A673 (cell line): ENCODE data around the gene FZD7. TPM values are rescaled to one million over a fixed set of nuclear protein-coding genes. Genes with fewer than 3 reads are reported as not detected.

Source experiments
- BruUV-seq: library from RNA; stranded (reverse); fragments of 400-500 nt; replicated peaks from 2 replicates; lab custom pipeline; 2021; lab: Mats Ljungman, UMichigan
- CTCF ChIA-PET: fragments of 300-600 bp; sonication (Branson Sonifier 250); formaldehyde crosslinking; loops from one replicate; lab custom pipeline; 2022; ENCODE audit warnings: antibody characterized with exemption; lab: Charles Lee
- POLR2A ChIA-PET: fragments of 300-600 bp; sonication (Branson Sonifier 250); formaldehyde crosslinking; loops from one replicate; lab custom pipeline; 2022; ENCODE audit warnings: antibody characterized with exemption; ENCODE audit not compliant: low non-redundant PET; lab: Charles Lee
- DNase-seq: peaks from one replicate; pipeline ENCODE4 v3.0.0-alpha.2; 2015; ENCODE audit warnings: low spot score
- H3K27ac ChIP-seq: fragments of 200-600 bp; sonication (generic); 2 replicates; pipeline ENCODE4 v1.5.1; 2016; ENCODE audit warnings: mixed run types, low read depth, mild to moderate bottlenecking, mixed read lengths, antibody characterized with exemption, low read length; ENCODE audit not compliant: poor library complexity, severe bottlenecking
- H3K27me3 ChIP-seq: fragments of 200-600 bp; sonication (generic); replicated peaks from 2 replicates; pipeline ENCODE4 v1.6.1; 2017; ENCODE audit warnings: mixed run types, low read depth, mild to moderate bottlenecking, mixed read lengths, antibody characterized with exemption, low read length; ENCODE audit not compliant: insufficient read depth, poor library complexity
- H3K36me3 ChIP-seq: fragments of 200-600 bp; sonication (generic); 2 replicates; pipeline ENCODE4 v1.6.1; 2016; ENCODE audit warnings: mixed run types, mild to moderate bottlenecking, mixed read lengths, antibody characterized with exemption, low read length; ENCODE audit not compliant: insufficient read depth, poor library complexity, severe bottlenecking
- H3K4me1 ChIP-seq: fragments of 200-600 bp; sonication (generic); 2 replicates; pipeline ENCODE4 v1.6.1; 2017; ENCODE audit warnings: mixed run types, mild to moderate bottlenecking, mixed read lengths, antibody characterized with exemption, low read length; ENCODE audit not compliant: insufficient read depth, poor library complexity, severe bottlenecking
- H3K4me3 ChIP-seq: fragments of 200-600 bp; sonication (generic); 2 replicates; pipeline ENCODE4 v1.5.1; 2016; ENCODE audit warnings: low read depth, mixed run types, mild to moderate bottlenecking, mixed read lengths, low read length; ENCODE audit not compliant: poor library complexity, severe bottlenecking
- H3K9me3 ChIP-seq: fragments of 200-600 bp; sonication (generic); 2 replicates; pipeline ENCODE4 v1.6.1; 2016; ENCODE audit warnings: mixed run types, low read depth, mild to moderate bottlenecking, mixed read lengths, antibody characterized with exemption, low read length; ENCODE audit not compliant: poor library complexity, severe bottlenecking
- EZH2 ChIP-seq: fragments of 200-600 bp; sonication (generic); IDR thresholded peaks from 2 replicates; pipeline ENCODE4 v1.6.1; 2017; ENCODE audit warnings: borderline replicate concordance, low read depth, mild to moderate bottlenecking, mixed read lengths, antibody characterized with exemption, low read length; ENCODE audit not compliant: poor library complexity, severe bottlenecking
- intact Hi-C: fragments of 100-400 bp; cut with micrococcal nuclease; formaldehyde crosslinking; loops from one replicate; pipeline ENCODE4 v1.10.0; 2022; ENCODE audit not compliant: unreplicated experiment
- total RNA-seq: library from RNA; stranded (reverse); gene quantifications from 2 replicates; pipeline ENCODE4 v1.2.3, GENCODE V29; 2021
- TF ChIP-seq, protein P1 (sequence below): fragments of 300-800, 200-600 bp; sonication (generic); conservative IDR thresholded peaks from 2 replicates; pipeline ENCODE4 v1.5.1; 2017; ENCODE audit warnings: low read depth, mild to moderate bottlenecking, antibody characterized with exemption, low read length, moderate library complexity, mixed read lengths

Gene FZD7
- total RNA-seq, 1 experiment from 2014 or later = 14.1 TPM

- H3K27ac ChIP-seq = no peak overlapping the region
- H3K36me3 ChIP-seq = no peaks in the 10 kb centered on the region
- no peaks in the 10 kb centered on the region for H3K9me3 ChIP-seq
- TF ChIP-seq, protein P1, sequence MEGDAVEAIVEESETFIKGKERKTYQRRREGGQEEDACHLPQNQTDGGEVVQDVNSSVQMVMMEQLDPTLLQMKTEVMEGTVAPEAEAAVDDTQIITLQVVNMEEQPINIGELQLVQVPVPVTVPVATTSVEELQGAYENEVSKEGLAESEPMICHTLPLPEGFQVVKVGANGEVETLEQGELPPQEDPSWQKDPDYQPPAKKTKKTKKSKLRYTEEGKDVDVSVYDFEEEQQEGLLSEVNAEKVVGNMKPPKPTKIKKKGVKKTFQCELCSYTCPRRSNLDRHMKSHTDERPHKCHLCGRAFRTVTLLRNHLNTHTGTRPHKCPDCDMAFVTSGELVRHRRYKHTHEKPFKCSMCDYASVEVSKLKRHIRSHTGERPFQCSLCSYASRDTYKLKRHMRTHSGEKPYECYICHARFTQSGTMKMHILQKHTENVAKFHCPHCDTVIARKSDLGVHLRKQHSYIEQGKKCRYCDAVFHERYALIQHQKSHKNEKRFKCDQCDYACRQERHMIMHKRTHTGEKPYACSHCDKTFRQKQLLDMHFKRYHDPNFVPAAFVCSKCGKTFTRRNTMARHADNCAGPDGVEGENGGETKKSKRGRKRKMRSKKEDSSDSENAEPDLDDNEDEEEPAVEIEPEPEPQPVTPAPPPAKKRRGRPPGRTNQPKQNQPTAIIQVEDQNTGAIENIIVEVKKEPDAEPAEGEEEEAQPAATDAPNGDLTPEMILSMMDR = no peak
- TF ChIP-seq EZH2 = no peak
- no peak for DNase-seq
- intact Hi-C loops = no loop called here
- BruUV-seq = no TSS peak
- POLR2A ChIA-PET = no interaction called here
- no peaks in the 10 kb centered on the region for H3K27me3 ChIP-seq
- CTCF ChIA-PET = no interaction called here
- no peak overlapping the region for H3K4me3 ChIP-seq
- H3K4me1 ChIP-seq = no peaks in the 10 kb centered on the region
Observed at GRCh38 chr2:202071107-202071506, 37.5 kb downstream of the FZD7 start.

DNA sequence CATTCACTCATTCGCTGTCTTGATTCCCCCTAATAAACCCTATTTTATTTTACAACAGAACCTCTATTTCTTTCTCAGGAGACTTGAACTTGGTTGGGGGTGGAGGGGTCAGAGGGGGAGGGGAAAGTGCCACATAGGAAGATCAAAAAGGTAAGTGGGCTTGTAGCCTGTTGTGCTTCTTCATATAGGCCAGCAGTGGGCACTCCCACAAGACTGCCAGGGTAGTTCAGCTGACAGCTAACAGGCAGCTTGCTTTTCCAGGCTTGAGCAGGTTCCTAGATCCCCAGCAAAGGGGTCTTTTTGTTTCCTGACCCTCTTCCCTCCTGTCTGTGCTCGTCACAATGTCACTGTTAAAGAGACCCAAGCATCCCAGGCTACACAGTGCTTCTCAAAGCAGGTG, 38.6 kb downstream of the FZD7 start:
- no peak overlapping the region for H3K27ac ChIP-seq
- CTCF ChIA-PET = no interaction called here
- no peaks in the 10 kb centered on the region for H3K9me3 ChIP-seq
- H3K36me3 ChIP-seq = no peaks in the 10 kb centered on the region
- TF ChIP-seq, protein P1 = peak; percentile 57
- TF ChIP-seq EZH2 = no peak
- intact Hi-C loops = no loop called here
- no peak overlapping the region for H3K4me3 ChIP-seq
- POLR2A ChIA-PET = no interaction called here
- no TSS peak for BruUV-seq
- no peaks in the 10 kb centered on the region for H3K4me1 ChIP-seq
- H3K27me3 ChIP-seq = no peaks in the 10 kb centered on the region
- DNase-seq = peak; percentile 22

DNA sequence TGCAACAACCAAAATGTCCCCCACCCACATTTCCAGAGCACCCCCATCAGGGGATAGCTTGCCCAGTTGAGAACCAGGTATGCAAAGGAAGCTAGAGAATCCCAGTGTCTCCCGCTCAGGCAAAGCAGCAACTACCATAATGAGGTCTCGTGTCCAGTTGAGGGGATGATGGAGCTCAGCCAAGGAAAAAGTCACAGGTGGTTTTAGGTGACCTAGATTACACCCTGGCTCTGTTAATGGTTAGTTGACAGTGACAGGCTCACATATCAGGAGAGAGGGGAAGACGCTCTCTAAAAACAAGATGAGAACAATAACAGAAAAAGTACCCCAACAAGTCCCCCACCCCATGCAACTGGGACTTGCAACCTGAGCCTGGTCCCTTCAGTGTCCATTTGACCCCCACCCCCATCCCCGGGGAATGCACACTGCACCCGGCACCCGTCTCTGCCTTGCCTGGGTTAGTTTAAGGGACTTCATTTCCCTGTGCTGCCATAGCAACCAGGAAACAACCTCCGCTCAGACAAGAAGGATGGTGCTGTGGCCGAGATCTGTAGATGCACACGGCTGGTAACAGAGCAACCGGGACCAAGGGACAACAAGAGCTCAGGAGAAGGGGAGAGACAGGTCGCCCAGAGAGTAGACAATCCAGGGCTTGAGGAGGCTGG, 39.2 kb downstream of the FZD7 start, which contains the start of gene KIAA2012:
TSS of gene KIAA2012 (plus strand) at position 519 of the 665 bp plus-strand sequence. CDS start 373 bp downstream, outside the sequence.
- H3K4me1 ChIP-seq = no peaks in the 10 kb centered on the region
- no peak within 1 kb of the TSS for H3K27ac ChIP-seq
- H3K36me3 ChIP-seq = no peaks in the 10 kb centered on the region
- ChIA-PET CTCF (no interaction called here), POLR2A (no interaction called here)
- H3K27me3 ChIP-seq = no peaks in the 10 kb centered on the region
- intact Hi-C loops = no loop called here
- no TSS peak for BruUV-seq
- no peak for TF ChIP-seq EZH2
- TF ChIP-seq, protein P1 = no peak
- no peaks in the 10 kb centered on the region for H3K9me3 ChIP-seq
- no peak within 1 kb of the TSS for H3K4me3 ChIP-seq
- DNase-seq = no peak
